Thyroid gland (tissue), 4 donors: ENCODE data around the gene MGAT5B. TPM values are rescaled to one million over a fixed set of nuclear protein-coding genes. Genes with fewer than 3 reads are reported as not detected.

Experiments used
- DNase-seq, 2 donors: peaks; one replicate each; pipeline ENCODE4 v3.0.0-alpha.2; 2019
- H3K27ac ChIP-seq, 3 donors: fragments of 200-600 bp; sonication (generic); 1 replicate in 2 of 3; 2 replicates in 1 of 3; pipeline ENCODE4 v1.5.1; 2016 to 2019; ENCODE audit warnings: mild to moderate bottlenecking in 1 of 3, moderate library complexity in 1 of 3
- H3K27me3 ChIP-seq: fragments of 200-600 bp; sonication (generic); one replicate; pipeline ENCODE4 v1.5.1; 2019
- H3K36me3 ChIP-seq, 2 donors: fragments of 200-600 bp; sonication (generic); one replicate each; pipeline ENCODE4 v1.5.1; 2016 to 2019
- H3K4me1 ChIP-seq, 2 donors: fragments of 200-600 bp; sonication (generic); one replicate each; pipeline ENCODE4 v1.5.1; 2017 to 2019
- H3K4me3 ChIP-seq, 3 donors: fragments of 200-600 bp; sonication (generic); replicated peaks in 1 of 3; 1 replicate in 2 of 3; 2 replicates in 1 of 3; pipeline ENCODE4 v1.5.1; 2016; ENCODE audit warnings: mild to moderate bottlenecking in 1 of 3
- H3K9me3 ChIP-seq: fragments of 200-600 bp; sonication (generic); one replicate; pipeline ENCODE4 v1.5.1; 2017
- POLR2A ChIP-seq, 2 donors: fragments of 450-650 bp; IDR thresholded peaks; one replicate each; pipeline ENCODE4 v1.6.1; 2017; ENCODE audit warnings: antibody characterized with exemption in 2 of 2, mild to moderate bottlenecking in 2 of 2, moderate library complexity in 1 of 2
- WGBS, 2 donors: methylation state at CpG; one replicate each; pipeline ENCODE4 v1.1.5; 2017; 5-methylcytosine and 5-hydroxymethylcytosine counted together
- intact Hi-C: fragments of 100-400 bp; cut with DNase I; formaldehyde crosslinking; loops from one replicate; pipeline ENCODE4 v1.15.1; 2023
- total RNA-seq, 4 donors: library from RNA; depleted of rRNA; stranded (reverse); fragments of >200 nt; gene quantifications; one replicate each; pipeline ENCODE4 v1.2.3, GENCODE V29; 2016
- TF ChIP-seq, protein P1 (sequence below), 6 experiments: fragments of 200-600 bp in 3 of 6; fragments of 450-650 bp in 3 of 6; sonication (generic) in 3 of 6; IDR thresholded peaks; one replicate each; pipeline ENCODE4 v1.5.1; 2016 to 2019; ENCODE audit warnings: antibody characterized with exemption in 6 of 6, mild to moderate bottlenecking in 2 of 6, inconsistent platforms in 1 of 6, moderate library complexity in 1 of 6

Gene MGAT5B
- total RNA-seq, 4 donors from 2014 or later: 0.22 to 7.4 (median 0.73) TPM; not detected in 1

- Histone ChIP-seq H3K9me3 (no peaks in the 10 kb centered on the region), H3K36me3 (no peaks in the 10 kb centered on the region), H3K4me3 (no peak overlapping the region), H3K4me1 (no peaks in the 10 kb centered on the region), H3K27ac (no peak overlapping the region), H3K27me3 (no peaks in the 10 kb centered on the region)
- 87 to 95% methylated on average over 9 to 10 of the region's 10 CpGs for WGBS, 2 donors
- DNase-seq: no peak
- TF ChIP-seq, protein P1, sequence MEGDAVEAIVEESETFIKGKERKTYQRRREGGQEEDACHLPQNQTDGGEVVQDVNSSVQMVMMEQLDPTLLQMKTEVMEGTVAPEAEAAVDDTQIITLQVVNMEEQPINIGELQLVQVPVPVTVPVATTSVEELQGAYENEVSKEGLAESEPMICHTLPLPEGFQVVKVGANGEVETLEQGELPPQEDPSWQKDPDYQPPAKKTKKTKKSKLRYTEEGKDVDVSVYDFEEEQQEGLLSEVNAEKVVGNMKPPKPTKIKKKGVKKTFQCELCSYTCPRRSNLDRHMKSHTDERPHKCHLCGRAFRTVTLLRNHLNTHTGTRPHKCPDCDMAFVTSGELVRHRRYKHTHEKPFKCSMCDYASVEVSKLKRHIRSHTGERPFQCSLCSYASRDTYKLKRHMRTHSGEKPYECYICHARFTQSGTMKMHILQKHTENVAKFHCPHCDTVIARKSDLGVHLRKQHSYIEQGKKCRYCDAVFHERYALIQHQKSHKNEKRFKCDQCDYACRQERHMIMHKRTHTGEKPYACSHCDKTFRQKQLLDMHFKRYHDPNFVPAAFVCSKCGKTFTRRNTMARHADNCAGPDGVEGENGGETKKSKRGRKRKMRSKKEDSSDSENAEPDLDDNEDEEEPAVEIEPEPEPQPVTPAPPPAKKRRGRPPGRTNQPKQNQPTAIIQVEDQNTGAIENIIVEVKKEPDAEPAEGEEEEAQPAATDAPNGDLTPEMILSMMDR (IDR thresholded peaks at IDR 0.05): no peak
- no peak for TF ChIP-seq POLR2A (IDR thresholded peaks at IDR 0.05)
- intact Hi-C loops: no loop called here
These were observed 15.7 kb downstream of the MGAT5B start for GRCh38 chr17:76883744-76884525.

DNA sequence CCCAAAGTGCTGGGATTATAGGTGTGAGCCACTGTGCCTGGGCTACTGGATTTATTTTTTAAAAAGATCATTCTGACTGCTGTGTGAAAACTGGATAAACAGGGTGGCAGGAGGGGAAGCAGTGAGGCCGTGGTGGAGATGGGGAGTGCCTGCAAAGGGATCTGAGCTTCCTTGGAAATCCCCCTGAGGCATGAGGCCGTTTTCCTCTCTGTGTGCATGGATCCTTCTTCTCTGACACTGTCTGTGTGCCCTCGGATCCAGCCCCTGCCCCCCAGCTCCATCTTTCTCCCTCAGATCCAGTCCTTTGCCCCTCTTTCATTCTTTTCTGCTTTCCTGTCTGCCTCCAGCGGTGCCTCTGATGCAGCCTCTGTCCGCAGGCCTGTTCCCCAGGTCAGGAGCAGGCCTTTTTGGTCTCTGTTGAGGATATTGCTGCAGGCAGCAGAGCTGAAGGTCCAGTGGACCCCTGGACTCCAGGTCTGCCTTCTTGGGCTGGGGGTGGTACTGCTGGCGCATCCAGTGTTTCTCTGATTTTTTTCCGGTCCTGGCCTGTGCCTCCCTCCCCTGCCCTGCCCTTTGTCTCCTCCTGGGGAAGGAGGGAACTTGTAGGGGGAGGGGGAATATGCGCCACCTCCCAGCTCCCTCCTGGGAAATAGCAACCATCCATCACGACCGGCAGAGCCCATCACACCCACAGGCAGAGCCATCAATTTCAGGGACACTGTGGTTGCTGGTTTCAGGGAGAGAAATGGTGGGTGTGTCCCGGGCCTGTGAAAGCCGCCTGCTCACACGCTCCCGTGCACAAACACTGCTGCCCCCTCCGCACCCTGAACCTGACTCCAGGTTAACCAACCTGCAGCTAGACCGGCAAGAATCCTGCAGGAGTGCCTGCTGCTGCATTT is 17.0 kb downstream of the MGAT5B start:
- Histone ChIP-seq H3K4me1 (no peaks in the 10 kb centered on the region), H3K36me3 (no peaks in the 10 kb centered on the region), H3K27me3 (no peaks in the 10 kb centered on the region), H3K9me3 (no peaks in the 10 kb centered on the region), H3K27ac (no peak overlapping the region), H3K4me3 (no peak overlapping the region)
- no peak for DNase-seq
- intact Hi-C loops: no loop called here
- TF ChIP-seq POLR2A (IDR thresholded peaks at IDR 0.05): no peak
- TF ChIP-seq, protein P1 (IDR thresholded peaks at IDR 0.05): no peak
- WGBS, 2 donors: 50 to 57% methylated on average over 15 to 16 of the region's 16 CpGs

DNA sequence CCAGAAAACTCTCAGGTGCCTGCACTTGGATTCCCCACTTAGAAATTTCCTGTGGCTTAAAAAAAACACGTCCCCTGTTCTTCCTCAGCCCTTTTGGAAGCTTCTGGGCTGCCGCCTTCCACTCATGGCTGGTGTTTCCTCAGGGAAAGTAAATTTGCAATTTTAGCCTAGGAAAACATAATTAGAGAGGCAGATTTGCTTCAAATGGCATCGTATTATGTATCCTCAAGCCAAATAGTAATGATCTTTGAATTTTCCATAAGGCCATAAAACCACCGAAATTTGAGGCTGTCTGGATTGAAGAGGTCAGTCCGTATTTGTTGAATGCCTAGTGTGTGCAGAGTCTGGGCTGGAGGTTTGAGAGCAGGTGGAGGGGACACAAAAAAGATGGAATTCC is 17.7 kb downstream of the MGAT5B start:
- no peaks in the 10 kb centered on the region for H3K36me3 ChIP-seq
- H3K27me3 ChIP-seq: no peaks in the 10 kb centered on the region
- no peaks in the 10 kb centered on the region for H3K9me3 ChIP-seq
- intact Hi-C loops: no loop called here
- no peak overlapping the region for H3K4me3 ChIP-seq
- no peak overlapping the region for H3K27ac ChIP-seq
- DNase-seq: no peak
- TF ChIP-seq POLR2A (IDR thresholded peaks at IDR 0.05): no peak
- TF ChIP-seq, protein P1 (IDR thresholded peaks at IDR 0.05): no peak
- H3K4me1 ChIP-seq: no peaks in the 10 kb centered on the region
- WGBS, 2 donors: 76 to 78% methylated on average over 5 of the region's 5 CpGs

GRCh38 chr17:76886395-76886794 is 18.2 kb downstream of the MGAT5B start:
- H3K4me3 ChIP-seq: no peak overlapping the region
- DNase-seq: no peak
- 73 to 78% methylated on average over 3 to 5 of the region's 5 CpGs for WGBS, 2 donors
- no peaks in the 10 kb centered on the region for H3K27me3 ChIP-seq
- no peak overlapping the region for H3K27ac ChIP-seq
- H3K36me3 ChIP-seq: no peaks in the 10 kb centered on the region
- intact Hi-C loops: no loop called here
- H3K4me1 ChIP-seq: no peaks in the 10 kb centered on the region
- H3K9me3 ChIP-seq: no peaks in the 10 kb centered on the region
- TF ChIP-seq POLR2A (IDR thresholded peaks at IDR 0.05): no peak
- TF ChIP-seq, protein P1 (IDR thresholded peaks at IDR 0.05): no peak

- no peak overlapping the region for H3K4me3 ChIP-seq
- intact Hi-C loops: no loop called here
- no peaks in the 10 kb centered on the region for H3K9me3 ChIP-seq
- 77 to 87% methylated on average over 6 of the region's 6 CpGs for WGBS, 2 donors
- TF ChIP-seq POLR2A (IDR thresholded peaks at IDR 0.05): no peak
- TF ChIP-seq, protein P1 (IDR thresholded peaks at IDR 0.05): no peak
- no peaks in the 10 kb centered on the region for H3K4me1 ChIP-seq
- no peaks in the 10 kb centered on the region for H3K36me3 ChIP-seq
- no peak for DNase-seq
- no peak overlapping the region for H3K27ac ChIP-seq
- no peaks in the 10 kb centered on the region for H3K27me3 ChIP-seq
These were observed 19.6 kb downstream of the MGAT5B start for GRCh38 chr17:76887802-76888201.
